GM12864 (cell line): ENCODE measurements around the gene CACNA1G.

Experiments
- DNase-seq: peaks from one replicate; pipeline ENCODE4 v3.0.0-alpha.2; 2011; ENCODE audit warnings: low read depth
- H3K4me3 ChIP-seq: 2 replicates; pipeline ENCODE4 v1.5.1; 2011; ENCODE audit warnings: mild to moderate bottlenecking, low read depth, low read length, control low read depth
- CTCF ChIP-seq: IDR thresholded peaks from 2 replicates; pipeline ENCODE4 v1.5.1; 2011; ENCODE audit warnings: low read depth, mild to moderate bottlenecking, moderate library complexity, low read length, control low read depth, inconsistent platforms; ENCODE audit errors: missing control alignments

The CACNA1G gene

DNA sequence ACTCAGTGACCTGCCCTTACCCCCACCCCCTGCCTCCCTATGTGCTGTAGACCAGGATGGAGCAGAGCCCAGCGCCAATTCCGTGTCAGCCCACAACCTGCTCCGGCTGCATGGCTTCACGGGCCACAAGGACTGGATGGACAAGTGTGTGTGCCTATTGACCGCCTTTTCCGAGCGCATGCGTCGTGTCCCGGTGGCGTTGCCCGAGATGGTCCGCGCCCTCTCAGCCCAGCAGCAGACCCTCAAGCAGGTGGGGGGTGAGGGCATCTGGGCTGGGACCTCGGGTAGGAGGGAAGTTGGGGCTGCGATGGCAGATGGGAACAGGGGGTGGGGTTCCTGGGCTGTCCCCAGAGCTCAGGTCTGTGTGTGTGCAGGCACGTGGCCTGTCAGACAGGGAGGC, 6.3 kb upstream of the CACNA1G start:
- TF ChIP-seq CTCF = no peak
- DNase-seq = no peak
- H3K4me3 ChIP-seq = no peak overlapping the region

GRCh38 chr17:50556803-50557202, 3.7 kb upstream of the CACNA1G start:
- DNase-seq = no peak
- TF ChIP-seq CTCF = no peak
- no peak overlapping the region for H3K4me3 ChIP-seq

GRCh38 chr17:50557630-50558029, 2.9 kb upstream of the CACNA1G start:
- no peak overlapping the region for H3K4me3 ChIP-seq
- no peak for TF ChIP-seq CTCF
- no peak for DNase-seq

DNA sequence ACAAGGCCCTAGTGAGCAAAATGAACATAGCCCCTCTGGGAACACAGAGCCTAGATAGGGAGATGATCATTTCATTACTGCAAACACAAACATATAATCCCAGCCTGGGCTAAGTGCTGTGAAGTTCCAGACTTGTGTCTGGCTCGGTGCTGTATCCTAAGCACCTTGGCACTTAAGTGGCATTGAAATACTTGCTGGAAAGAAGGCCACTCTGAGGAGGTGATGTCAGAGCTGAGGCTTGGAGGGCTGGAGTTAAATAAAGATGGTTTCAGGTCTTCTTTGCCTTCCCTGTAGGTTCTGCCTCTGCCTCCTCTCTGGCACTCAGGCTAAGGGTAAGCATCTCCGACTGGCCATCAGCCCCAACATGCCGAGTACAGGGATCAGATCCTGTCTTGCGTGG, 2.4 kb upstream of the CACNA1G start:
- no peak for TF ChIP-seq CTCF
- no peak overlapping the region for H3K4me3 ChIP-seq
- DNase-seq = no peak

DNA sequence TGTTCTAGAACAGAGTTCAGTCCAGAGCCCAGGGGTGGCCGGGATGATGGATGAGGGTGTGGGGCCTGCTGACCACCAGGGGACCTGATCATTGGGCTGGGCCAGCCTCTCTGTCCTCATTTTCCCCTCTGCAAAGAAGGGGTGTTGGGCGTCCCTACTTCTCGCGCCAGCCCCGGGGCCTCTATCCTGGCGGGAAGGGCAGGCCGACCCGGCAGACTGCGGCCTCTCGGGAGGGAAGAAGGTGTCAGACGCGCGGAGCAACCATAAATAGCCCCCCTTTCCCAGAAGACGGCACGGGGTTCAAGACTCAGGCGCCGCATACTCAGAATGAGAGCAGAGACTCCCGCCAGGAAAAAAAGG, 2.0 kb upstream of the CACNA1G start:
- no peak for TF ChIP-seq CTCF
- H3K4me3 ChIP-seq = no peak overlapping the region
- no peak for DNase-seq

- no peak overlapping the region for H3K4me3 ChIP-seq
- TF ChIP-seq CTCF = no peak
- DNase-seq = no peak
Observed at GRCh38 chr17:50558941-50559614, 1.4 kb upstream of the CACNA1G start.

DNA sequence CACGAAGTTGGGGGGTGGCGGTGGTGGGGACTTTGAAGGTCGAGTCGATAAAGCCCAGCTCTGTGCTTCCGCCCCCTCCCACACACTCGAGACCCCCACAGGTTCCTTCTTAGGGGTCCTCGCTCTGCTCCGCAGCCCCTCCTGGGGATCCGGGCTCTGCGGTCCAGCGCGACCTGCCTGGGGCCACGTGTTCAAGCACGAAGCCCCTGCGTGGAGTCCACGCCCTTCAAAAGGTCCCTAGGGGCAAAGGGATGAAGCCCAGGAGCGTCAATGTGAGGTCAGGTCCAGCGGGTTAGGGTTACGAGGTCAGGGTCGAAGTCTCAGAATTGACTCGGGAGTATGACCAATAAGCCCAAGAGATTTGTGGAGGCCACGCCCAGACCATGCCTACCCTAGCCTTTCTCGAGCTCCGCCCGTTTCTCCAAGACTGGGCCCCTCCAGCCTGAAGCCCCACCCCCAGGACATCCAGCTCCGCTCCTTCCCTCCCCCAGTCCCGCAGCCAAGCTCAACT, 786 bp upstream of the CACNA1G start:
- no peak for DNase-seq
- no peak overlapping the region; the same call in 1 of the 2 replicates for H3K4me3 ChIP-seq
- TF ChIP-seq CTCF = no peak
